GM21619 (cell line): ENCODE results near the gene EPHB6.

Source experiments
- ATAC-seq: cut with Tn5 transposase; IDR thresholded peaks from one replicate; pipeline ENCODE4 v1.9.1; 2021; ENCODE audit not compliant: unreplicated experiment

EPHB6 gene

DNA sequence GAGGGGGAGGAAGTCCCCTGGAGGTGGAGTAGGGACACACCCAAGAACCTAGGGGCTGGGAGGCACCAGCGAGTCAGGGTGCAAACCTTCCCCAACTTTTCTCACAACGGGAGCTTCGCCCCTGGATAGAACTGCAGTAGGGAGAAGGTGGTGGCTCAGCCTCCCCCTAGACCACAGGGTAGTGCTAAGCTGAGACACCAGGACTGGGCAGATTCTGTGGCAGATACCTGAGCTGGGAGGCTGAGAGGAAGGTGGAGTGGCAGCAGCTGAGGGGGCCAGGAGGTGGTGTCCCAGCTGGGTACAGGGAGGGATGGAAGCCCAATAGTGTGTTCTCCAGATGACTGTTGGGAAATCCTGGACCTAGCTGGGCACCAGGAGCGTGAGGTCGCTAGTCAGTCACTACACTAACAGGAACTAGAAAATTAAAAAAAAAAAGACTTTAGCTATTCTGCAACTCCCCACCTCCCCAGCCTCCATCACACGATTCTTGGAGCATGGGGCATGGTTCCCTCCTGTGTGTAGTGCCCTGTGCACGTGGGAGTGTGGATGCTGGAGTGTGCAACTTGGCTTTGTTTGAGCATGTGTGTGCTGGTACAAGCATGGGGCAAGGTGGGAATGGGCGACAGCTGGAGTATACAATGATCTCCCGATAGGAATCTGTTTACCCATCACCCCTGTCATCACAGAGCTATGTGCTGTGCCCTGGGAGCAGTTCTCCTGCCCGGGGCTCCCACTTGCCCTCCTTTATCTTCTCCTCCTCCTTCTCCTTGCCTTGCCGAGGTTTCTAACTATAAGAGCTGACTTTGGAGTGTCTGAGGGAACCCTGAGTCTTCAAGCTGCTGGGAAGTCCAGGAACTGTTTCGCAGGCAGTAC lies 39.5 kb downstream of the EPHB6 start:
- ATAC-seq, result no peak

DNA sequence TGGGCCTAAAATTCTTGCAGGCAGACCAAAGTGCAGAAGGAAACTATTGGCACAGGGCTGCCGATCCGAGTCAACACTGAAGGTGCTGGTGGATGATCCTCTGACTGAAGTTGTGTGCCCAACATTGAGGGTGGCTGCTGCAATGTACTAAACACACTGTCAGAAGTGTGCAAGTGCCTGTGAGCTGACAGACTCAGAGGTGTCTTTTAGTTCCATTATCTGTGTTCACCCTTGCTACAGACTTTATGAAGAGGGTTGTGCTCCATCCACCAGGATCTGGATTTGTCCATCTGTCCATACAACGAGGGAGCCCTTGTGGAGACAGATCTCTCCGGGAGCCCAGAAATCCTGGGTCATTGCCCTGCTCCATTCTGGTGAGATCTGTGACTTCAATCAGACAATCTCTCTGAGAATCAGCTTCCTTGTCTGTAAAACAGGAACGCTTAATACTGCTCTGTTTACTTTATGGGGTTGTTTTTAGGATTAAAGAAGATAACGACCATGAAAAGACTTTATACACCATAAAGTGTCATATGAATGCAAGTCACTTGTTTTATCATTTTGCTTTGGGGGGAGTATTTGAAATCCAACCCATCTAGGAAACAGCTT lies 40.2 kb downstream of the EPHB6 start:
- ATAC-seq, result no peak

DNA sequence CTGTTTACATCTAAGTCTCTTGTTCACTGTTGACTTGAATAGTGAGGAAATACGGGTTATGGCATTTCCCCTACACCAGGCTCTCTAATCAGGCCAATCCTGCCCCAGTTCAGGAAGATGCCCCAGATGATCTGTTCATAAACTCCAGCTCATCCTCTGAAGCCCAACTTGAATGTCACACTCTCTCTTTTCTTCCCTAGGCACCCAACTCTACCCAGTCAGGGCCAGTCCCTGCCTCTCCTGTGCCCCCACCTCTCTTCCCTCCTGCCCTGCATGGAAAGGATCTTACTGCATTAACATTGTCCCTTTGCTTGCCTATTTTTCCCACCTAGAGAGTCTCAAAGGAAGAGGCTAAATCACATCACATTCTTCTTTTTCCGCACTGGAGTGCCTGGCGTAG lies 41.3 kb downstream of the EPHB6 start:
- no peak for ATAC-seq

DNA sequence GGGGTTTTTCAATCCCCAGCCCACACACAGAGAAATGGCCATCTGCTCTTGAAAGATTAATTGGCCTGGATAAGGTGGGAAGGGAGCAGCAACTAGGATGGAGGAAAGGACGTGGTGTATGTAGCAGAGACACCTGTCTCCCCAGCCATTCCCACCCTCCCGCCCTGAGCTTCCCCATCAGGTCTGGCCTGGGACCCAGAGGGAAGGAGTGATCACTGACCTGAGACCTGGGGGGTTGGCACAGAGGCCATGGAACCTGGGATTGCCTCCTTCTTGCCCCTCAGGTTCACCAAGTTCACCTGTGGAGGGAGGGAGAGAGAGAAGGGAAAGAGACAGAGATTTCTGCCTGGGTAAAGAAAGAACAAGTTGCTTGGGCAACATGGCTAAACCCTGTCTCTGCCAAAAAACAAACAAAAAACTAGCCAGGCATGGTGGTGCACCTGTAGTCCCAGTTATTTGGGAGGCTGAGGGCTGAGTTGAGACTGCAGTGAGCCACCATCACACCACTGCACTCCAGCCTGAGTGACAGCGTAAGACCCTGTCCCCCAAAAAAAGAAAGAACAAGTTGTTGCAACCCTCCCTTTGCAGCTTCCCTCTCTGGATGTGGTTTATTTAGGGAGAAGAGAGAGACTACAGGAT lies 42.0 kb downstream of the EPHB6 start:
- no peak for ATAC-seq

DNA sequence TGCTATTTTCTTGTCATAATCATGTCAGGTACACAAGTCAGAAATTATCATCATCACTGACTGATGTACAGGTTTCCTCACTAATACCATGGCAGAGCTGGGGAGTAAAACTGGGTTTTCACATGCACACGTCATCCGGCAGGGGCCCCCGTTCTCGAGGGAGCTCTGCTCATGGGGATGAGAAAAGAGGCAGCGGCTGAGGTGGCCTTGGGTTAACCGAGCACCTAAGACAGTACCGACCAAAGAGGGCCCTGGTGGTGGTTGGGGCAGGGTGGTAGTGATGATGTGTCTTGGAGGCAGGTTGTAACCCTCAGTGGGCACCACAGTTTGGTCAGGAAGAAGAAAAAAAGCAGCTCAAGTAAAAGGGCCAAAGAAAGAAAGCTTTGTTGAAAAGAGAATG lies 42.8 kb downstream of the EPHB6 start:
- no peak for ATAC-seq

DNA sequence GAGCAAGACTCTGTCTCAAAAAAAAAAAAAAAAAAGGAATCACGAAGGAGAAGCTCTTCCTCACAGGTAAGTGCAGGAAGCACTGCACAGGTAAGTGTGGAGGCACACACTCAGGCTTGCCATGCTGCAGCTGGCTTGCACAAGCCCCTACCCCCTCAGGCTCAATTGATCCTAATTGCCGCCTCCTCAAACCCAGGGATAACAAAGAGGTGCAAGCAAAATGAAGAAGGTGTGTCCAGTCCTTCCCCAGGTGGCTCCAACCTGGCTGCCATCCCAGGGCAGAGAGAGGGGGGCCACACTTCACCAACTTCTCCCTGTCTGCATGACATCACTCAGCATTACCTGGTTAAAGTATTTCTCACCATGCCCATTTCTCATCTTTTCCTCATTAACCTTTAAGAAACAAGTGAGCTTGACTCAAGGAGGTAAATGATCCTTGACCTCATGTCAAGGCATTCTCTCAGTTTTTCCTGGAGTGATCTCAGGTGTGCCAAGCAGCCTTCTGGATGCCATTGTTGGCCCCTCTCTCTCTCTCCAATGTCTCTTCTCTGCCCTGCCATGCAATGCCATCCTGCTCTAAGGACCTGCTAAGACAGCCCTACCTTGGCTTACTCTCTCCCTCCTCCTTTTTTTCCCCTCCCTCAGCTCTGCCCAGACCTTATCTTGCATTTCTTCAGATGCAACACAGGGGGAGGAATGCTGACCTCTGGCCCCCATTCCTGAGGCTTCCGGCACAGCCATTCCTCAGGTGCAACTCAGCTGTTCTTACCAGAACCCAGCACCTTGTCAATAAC lies 43.7 kb downstream of the EPHB6 start:
- ATAC-seq, result no peak

DNA sequence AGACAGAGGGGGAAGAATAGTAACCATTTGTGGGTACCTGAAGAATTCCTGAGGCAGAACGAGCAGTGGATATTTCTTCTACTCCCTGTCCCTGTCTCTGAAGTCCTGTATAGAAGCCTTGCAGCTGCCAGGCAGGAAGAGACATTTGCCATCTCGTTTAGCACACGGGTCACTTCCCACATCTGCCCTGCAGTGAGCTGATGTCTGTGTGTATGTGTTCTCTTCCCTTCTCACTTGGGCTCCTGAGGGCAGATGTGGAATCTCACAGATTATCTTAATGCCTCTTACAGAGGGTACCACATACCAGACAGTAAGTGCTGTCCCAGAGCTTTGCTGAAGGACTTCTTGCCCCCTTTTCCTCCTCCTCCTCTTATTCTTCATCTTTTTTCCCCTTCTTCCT lies 44.8 kb downstream of the EPHB6 start:
- no peak for ATAC-seq

DNA sequence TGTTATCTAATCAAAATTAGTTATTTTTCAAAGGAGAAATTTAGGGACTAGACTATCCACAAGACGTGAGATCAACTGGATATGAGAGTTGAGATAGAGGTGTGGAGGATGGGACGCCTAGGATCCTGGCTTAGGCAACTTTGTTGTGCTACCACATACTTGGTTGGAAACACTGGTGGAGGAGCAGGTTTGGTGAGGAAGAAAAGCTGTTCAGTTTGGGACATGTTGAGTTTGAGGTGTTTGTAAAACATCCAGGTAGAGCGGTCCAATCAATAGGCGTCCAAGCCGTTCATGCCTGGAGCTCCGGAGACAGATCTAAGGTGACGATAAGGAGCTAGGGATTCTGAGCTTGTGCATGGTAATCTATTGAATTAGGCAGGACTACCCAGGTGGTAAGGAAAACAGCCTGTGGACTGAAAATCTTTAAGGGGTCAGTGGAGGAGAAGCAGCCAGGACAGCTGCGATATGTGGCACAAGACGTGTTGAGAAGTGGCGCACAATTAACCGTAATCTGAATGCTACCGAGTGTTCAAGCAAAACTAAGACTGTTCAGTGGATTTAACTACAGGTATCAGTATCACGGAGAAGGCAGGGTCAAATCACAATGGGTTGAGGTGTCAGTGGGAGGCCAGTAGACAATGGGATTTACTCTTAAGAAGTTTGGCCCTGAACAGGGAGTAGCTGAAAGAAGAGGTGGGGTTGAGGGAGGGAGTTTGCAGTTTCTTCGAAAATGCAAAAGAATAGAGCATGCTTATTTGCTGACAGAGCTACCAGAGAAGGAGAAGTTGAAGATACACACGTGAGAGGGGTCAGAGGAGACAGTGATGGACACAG lies 46.8 kb downstream of the EPHB6 start:
- no peak for ATAC-seq

DNA sequence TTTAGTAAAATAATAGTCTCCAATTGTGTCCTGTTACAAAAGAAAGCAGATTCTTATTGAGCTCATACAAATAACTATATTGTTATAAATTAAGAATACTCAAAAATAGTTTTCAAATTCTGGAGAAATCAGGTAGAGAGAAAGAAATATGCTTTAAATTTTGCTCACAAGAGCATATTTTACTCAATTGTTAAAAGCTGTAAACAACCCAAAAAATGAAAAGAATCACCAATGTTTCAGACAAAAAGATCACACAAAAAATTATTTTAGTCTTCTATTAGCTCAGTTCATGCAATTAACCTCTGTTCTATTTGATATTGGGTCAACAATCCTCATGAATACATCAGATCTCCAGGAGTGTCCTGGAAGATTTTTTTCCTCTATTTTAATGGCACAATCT lies 49.3 kb downstream of the EPHB6 start:
- no peak for ATAC-seq

DNA sequence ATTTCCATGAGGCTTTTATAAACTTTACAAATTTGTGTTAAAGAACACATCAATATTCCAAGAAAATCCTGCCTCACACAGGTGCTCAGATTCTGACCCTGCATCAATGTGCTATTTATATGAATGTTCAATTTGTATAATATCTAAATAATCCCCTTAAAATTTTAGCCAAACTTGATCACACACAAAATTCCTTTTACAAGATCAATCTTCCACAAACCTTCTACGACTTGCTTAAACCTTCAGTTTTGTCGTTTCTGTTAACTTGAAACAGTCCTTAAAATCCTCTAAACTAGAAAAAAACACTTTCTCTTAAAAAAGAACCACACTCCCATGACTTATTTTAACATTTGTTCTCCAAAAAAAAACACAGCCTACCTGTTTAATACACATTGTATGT lies 50.9 kb downstream of the EPHB6 start:
- no peak for ATAC-seq

DNA sequence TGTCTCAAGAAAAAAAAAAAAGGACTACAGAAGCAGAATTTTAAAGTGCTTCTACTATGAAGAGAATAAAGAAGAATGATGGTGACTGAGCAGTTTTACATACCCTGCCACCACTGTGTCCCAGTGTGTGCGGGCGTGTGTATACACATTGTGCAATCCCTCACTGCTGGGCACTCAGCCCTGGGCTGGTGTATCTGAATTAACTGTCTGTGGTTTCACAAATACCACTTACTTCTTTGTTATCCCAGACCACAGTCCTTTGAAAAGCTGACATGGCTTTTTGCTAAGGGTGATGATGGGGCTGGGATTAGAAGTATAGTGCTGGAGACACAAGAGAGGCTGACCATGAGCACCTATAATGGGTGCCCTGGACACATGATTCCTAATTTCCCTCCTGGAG lies 51.8 kb downstream of the EPHB6 start:
- ATAC-seq, result no peak

DNA sequence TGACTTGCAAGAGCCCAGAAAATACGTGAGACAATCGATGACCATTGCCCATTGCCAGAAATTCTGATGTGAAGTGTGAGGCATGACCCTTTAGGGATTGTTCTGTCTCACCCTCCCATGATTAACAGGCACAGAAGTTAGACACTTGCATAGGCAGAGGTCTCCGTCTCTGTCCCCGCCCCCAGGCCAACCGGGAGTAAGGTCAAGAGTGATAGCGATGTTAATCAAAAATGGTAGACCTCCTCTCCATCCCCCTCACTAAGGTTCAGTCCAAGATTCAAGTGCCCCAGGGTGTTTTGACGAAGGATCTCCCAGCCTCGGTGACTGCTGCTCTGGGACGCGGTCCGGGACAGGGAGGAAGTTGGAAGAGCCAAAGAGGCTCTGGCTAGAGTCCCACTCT lies 53.4 kb downstream of the EPHB6 start:
- ATAC-seq, result no peak

DNA sequence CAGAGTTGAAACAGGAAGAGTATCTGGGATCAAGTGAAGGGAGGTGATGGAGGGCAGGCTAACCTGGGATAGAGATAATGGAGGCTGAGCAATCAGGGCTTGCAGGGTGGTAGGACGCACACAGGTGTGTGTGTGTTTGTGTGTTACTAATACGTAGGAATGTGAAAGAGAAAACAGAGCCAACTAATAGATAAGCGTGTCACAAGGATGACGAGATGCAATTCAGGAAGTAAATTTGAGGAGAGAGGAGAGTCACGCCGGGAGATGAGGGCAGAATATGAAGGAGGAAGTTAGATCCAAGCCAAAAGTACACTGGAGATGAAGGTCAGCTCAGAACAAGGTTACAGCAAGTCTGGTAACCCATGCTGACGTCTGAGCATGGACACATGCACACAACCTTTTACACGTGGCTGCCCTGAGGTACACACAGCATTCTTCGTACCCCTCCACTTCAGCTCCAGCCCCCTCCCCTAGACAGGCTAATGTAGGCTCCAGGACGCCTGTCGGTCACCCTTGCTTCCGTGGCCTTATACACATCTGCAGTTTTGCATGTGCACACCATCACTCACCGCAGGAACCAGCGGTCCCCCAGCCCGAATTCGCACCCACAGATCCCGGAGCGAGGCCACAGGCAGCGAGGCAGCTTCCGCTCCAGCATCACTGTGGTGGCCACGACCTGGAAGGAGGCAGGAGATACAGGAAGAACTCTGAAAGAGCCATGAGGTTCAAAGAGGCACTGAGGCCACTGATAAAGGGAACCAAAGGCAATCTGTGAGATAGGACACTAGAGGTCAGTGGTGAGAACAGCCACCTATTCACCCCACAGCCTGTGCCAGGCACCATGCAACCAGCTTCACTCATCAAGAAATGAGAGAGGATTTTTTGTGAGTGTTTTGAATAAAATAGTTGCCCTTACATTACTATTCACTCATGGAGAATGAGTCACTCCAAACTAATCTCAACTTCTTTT lies 54.3 kb downstream of the EPHB6 start:
- ATAC-seq, result no peak

DNA sequence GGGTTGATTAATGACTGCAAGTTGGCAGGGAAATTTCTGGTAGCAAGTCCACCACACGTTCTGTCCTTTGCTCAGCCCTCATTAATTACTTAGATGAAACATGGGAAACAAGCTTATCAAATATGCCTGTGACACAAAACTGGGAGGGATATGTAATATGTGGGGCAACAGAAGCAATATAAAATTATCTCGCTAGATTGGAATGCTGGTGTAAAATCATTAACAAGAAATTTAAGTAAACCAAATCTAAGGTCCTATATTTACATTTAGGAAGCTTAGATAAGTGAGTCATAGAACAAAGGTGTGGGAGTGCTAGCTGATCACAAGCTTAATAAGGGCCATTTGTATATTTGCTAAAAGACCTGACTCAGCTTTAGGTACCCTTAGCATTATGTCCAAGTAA lies 55.2 kb downstream of the EPHB6 start:
- ATAC-seq, result no peak

DNA sequence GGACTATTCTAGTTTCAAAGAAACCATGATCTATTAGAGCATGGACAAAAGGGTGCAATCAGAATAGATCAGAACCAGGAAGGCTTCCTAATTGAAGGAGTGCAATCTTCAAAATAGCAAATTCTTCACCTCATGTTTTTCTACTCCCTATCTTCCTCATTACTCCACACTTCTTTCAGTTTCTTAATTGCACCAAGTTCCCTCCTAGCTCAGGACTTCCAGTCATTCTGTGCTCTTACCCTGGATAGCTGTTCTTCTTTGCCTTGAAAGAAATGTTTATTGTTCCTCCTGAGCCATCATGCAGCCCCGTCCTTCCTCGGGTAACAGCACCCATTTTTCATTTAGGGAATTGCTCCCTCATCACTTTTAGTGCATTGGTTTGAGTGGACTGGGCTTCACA lies 55.6 kb downstream of the EPHB6 start:
- no peak for ATAC-seq

DNA sequence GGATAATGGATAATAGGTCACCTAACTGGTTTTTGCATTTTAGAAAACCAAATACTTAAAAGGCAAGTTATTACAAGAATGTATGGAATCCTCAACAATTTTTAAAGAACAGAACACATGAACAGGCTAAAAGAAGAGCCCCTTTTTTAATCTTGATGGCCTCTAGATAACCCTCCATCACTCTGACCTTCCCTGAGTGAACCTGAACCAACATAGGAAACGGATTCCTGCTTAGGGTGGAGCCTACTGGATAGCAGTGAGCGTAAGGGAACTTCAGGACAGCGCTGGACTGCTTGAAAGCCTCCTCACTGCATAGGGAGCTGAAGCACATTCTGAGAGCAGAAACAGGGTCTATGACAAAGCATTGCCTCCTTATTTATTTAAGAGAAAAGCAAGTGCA lies 58.2 kb downstream of the EPHB6 start:
- no peak for ATAC-seq

DNA sequence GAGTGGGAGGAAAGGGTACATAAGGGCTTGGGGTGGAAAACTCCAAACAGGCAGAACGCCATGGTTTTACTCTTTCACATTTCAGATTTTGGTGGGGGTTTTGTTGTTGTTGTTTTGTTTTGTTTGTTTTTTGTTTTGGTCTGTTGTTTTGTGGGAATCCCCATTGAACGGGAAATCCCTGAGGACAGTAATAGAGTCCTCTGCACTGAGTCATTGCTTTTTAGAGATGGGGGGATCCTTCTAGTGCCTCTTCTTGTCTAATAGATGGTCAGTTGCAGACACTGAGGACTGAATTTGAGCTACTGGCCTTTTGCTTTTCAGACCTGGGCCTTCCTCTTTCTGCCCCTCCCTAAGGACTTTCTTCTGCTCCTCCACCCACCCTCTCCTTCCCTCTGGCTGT lies 58.7 kb downstream of the EPHB6 start:
- no peak for ATAC-seq

DNA sequence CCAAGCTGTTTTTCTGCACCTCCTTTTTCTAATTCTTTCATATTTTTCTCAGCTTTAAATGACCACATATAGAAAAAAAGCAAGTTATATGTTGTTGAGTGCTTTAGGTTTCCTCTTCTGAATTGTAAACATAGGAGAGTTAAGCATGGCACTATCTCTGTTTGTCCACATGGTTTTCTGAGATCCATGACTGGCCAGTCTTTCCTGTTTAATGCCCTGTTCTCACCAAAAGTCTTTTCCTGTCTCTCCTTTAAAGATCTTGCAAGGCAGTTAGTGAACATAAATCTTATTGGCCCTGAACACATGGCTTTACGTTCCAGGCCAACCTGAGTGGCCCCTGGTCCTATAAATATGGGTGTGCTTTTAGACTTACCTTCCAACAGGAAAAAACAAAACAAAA lies 59.2 kb downstream of the EPHB6 start:
- no peak for ATAC-seq

DNA sequence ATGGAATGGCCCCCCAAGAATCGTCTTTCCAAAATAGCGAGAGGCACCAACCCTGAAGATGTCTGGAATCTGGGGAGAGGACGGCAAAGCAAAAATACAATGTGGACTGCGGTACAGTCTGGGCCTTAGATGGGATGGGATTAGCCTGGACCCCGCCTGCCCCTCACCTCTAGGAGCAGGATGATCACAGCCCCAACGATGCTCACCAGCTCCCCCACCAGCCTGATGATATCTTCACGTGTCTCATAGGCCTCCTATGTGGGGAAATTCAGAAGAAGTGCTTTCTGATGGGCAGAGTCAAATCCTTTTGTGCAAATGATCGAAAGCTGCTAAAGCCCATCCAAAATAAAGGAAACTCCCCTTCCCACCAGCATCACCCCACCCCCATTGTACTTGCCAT lies 60.4 kb downstream of the EPHB6 start:
- ATAC-seq, result no peak
